Loucy (cell line): ENCODE measurements around the gene TMPRSS6.

Experiments used
- H2AFZ ChIP-seq: fragments of 200-600 bp; sonication (generic); 2 replicates; pipeline ENCODE4 v1.6.0; 2016; ENCODE audit warnings: antibody characterized with exemption, mild to moderate bottlenecking, low read length, moderate library complexity
- H3F3A ChIP-seq: fragments of 200-600 bp; 2 replicates; pipeline ENCODE4 v1.6.0; 2016; ENCODE audit warnings: antibody characterized with exemption, low read depth, mild to moderate bottlenecking
- H3K27me3 ChIP-seq: fragments of 200-600 bp; sonication (generic); 2 replicates; pipeline ENCODE4 v1.6.1; 2014; ENCODE audit warnings: low read length, mild to moderate bottlenecking; ENCODE audit not compliant: insufficient read depth, poor library complexity, severe bottlenecking
- H3K36me3 ChIP-seq: fragments of 200-600 bp; sonication (generic); 2 replicates; pipeline ENCODE4 v1.6.1; 2016; ENCODE audit warnings: low read length; ENCODE audit not compliant: insufficient read depth
- H3K4me1 ChIP-seq: fragments of 200-600 bp; sonication (generic); 2 replicates; pipeline ENCODE4 v1.5.1; 2014; ENCODE audit warnings: low read length, mild to moderate bottlenecking; ENCODE audit not compliant: insufficient read depth, poor library complexity, severe bottlenecking
- H3K4me2 ChIP-seq: fragments of 200-600 bp; sonication (generic); 2 replicates; pipeline ENCODE4 v1.6.0; 2014; ENCODE audit warnings: antibody characterized with exemption, low read length, low read depth, mild to moderate bottlenecking; ENCODE audit not compliant: poor library complexity, severe bottlenecking
- H3K4me3 ChIP-seq: fragments of 200-600 bp; sonication (generic); 2 replicates; pipeline ENCODE4 v1.5.1; 2014; ENCODE audit warnings: low read length, mild to moderate bottlenecking, mixed read lengths; ENCODE audit not compliant: poor library complexity, severe bottlenecking
- H3K79me2 ChIP-seq: fragments of 200-600 bp; sonication (generic); 2 replicates; pipeline ENCODE4 v1.6.1; 2014; ENCODE audit warnings: low read length; ENCODE audit not compliant: insufficient read depth
- H3K9ac ChIP-seq: fragments of 200-600 bp; sonication (generic); 2 replicates; pipeline ENCODE4 v1.6.0; 2014; ENCODE audit warnings: mild to moderate bottlenecking, low read depth, low read length, moderate library complexity; ENCODE audit not compliant: poor library complexity, severe bottlenecking
- H3K9me2 ChIP-seq: fragments of 200-600 bp; sonication (generic); replicated peaks from 2 replicates; pipeline ENCODE4 v1.6.1; 2016; ENCODE audit warnings: low read depth, low read length, mixed read lengths
- H3K9me3 ChIP-seq: fragments of 200-600 bp; sonication (generic); 2 replicates; pipeline ENCODE4 v1.6.1; 2014; ENCODE audit warnings: mild to moderate bottlenecking, antibody characterized with exemption, low read length, low read depth; ENCODE audit not compliant: insufficient read depth
- H4K20me1 ChIP-seq: fragments of 200-600 bp; sonication (generic); 2 replicates; pipeline ENCODE4 v1.6.0; 2014; ENCODE audit warnings: antibody characterized with exemption, low read length, mild to moderate bottlenecking; ENCODE audit not compliant: insufficient read depth, poor library complexity, severe bottlenecking
- CTCF ChIP-seq: fragments of 200-600 bp; sonication (generic); conservative IDR thresholded peaks from 2 replicates; pipeline ENCODE4 v1.5.1; 2014; ENCODE audit warnings: mild to moderate bottlenecking, antibody characterized with exemption, low read length
- EZH2phosphoT487 ChIP-seq: fragments of 200-600 bp; IDR thresholded peaks from 2 replicates; pipeline ENCODE4 v1.6.1; 2018; ENCODE audit warnings: antibody characterized with exemption, mild to moderate bottlenecking, moderate library complexity, borderline replicate concordance

Gene TMPRSS6

GRCh38 chr22:37146507-37147180 is 37.1 kb upstream of the TMPRSS6 start:
- Histone ChIP-seq H3K27me3 (no peaks in the 10 kb centered on the region), H3K9ac (no peak overlapping the region), H4K20me1 (no peaks in the 10 kb centered on the region), H3K9me3 (no peaks in the 10 kb centered on the region), H3K36me3 (no peaks in the 10 kb centered on the region), H2AFZ (no peak overlapping the region), H3K79me2 (peaks cover 12% of the 10 kb centered on the region; the same call in 1 of the 2 replicates), H3K4me1 (peaks cover 31% of the 10 kb centered on the region), H3K4me2 (peak overlapping the region; percentile 11), H3F3A (no peaks in the 10 kb centered on the region), H3K4me3 (no peak overlapping the region), H3K9me2 (no peaks in the 10 kb centered on the region)
- TF ChIP-seq EZH2phosphoT487 = no peak
- no peak for TF ChIP-seq CTCF

- no peak overlapping the region for H3K4me3 ChIP-seq
These were observed 36.5 kb upstream of the TMPRSS6 start for GRCh38 chr22:37146051-37146385.

GRCh38 chr22:37145180-37146050 is 35.9 kb upstream of the TMPRSS6 start:
- no peaks in the 10 kb centered on the region for H4K20me1 ChIP-seq
- no peaks in the 10 kb centered on the region for H3K36me3 ChIP-seq
- no peak overlapping the region for H3K4me3 ChIP-seq
- peaks cover 12% of the 10 kb centered on the region; the same call in 1 of the 2 replicates for H3K79me2 ChIP-seq
- no peaks in the 10 kb centered on the region for H3F3A ChIP-seq
- TF ChIP-seq EZH2phosphoT487 (no peak), CTCF (no peak)
- H3K4me2 ChIP-seq = no peak overlapping the region
- H3K9me2 ChIP-seq = no peaks in the 10 kb centered on the region
- H3K4me1 ChIP-seq = peaks cover 30% of the 10 kb centered on the region
- H3K27me3 ChIP-seq = no peaks in the 10 kb centered on the region
- no peak overlapping the region for H2AFZ ChIP-seq
- no peak overlapping the region for H3K9ac ChIP-seq
- no peaks in the 10 kb centered on the region for H3K9me3 ChIP-seq

More at GRCh38 chr22:37146051-37146385, 36.5 kb upstream of the TMPRSS6 start:
- no peak overlapping the region for H3K9ac ChIP-seq
- no peaks in the 10 kb centered on the region for H3K27me3 ChIP-seq
- H3K36me3 ChIP-seq = no peaks in the 10 kb centered on the region
- peaks cover 31% of the 10 kb centered on the region for H3K4me1 ChIP-seq
- no peak overlapping the region for H2AFZ ChIP-seq
- TF ChIP-seq CTCF = no peak
- no peak for TF ChIP-seq EZH2phosphoT487
- H4K20me1 ChIP-seq = no peaks in the 10 kb centered on the region
- peak overlapping the region; percentile 11 for H3K4me2 ChIP-seq
- peaks cover 12% of the 10 kb centered on the region; the same call in 1 of the 2 replicates for H3K79me2 ChIP-seq
- no peaks in the 10 kb centered on the region for H3K9me2 ChIP-seq
- no peaks in the 10 kb centered on the region for H3F3A ChIP-seq
- H3K9me3 ChIP-seq = no peaks in the 10 kb centered on the region
